ENCODE measurements around the gene NABP1. TPM values are rescaled to one million over a fixed set of nuclear protein-coding genes. Genes with fewer than 3 reads are reported as not detected.

The NABP1 gene
- polyA plus RNA-seq, 1 donor from 2014 or later, result 1.5 TPM

DNA sequence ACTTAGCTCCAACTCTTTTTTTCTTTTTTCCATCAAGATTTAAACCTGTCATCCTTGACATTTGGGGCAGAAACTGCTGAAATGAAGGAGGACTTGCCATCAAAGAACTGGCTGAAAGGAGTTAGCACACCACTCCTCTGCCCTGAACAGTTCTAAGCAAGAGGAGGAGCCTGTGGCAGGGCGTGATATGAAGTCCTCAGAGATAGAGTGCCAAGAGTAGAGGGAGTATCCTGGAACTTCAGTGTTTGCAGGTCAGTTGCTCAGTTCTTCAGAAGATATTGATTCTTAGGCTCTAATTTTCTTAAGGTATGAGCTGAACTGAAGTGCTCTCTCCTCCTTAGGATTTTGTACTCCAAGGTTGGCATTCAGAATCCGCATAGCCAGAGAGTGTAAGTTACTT, 15.2 kb downstream of the NABP1 start:
- Histone ChIP-seq H3K27me3 (ENCODE audit: insufficient read depth, low read depth, low read length) (no peaks in the 10 kb centered on the region), H3K36me3 (ENCODE audit: insufficient read depth, low read length) (no peaks in the 10 kb centered on the region), H3F3A (ENCODE audit: insufficient read depth, low read length, poor library complexity, severe bottlenecking) (no peaks in the 10 kb centered on the region), H2AFZ (ENCODE audit: low read depth, low read length) (no peak overlapping the region), H3K4me3 (ENCODE audit: low read length) (no peak overlapping the region), H3K9me3 (ENCODE audit: low read length) (no peaks in the 10 kb centered on the region), H3K9me2 (ENCODE audit: insufficient read depth, low read length) (no peaks in the 10 kb centered on the region), H4K20me1 (ENCODE audit: insufficient read depth) (no peaks in the 10 kb centered on the region), H3K9ac (ENCODE audit: low read length) (no peak overlapping the region), H3K4me2 (ENCODE audit: low read length) (no peak overlapping the region), H3K79me2 (replicated peaks; ENCODE audit: insufficient read depth, low read length) (no peaks in the 10 kb centered on the region), H3K27ac (ENCODE audit: low read length) (no peak overlapping the region)
- TF ChIP-seq, protein P1, sequence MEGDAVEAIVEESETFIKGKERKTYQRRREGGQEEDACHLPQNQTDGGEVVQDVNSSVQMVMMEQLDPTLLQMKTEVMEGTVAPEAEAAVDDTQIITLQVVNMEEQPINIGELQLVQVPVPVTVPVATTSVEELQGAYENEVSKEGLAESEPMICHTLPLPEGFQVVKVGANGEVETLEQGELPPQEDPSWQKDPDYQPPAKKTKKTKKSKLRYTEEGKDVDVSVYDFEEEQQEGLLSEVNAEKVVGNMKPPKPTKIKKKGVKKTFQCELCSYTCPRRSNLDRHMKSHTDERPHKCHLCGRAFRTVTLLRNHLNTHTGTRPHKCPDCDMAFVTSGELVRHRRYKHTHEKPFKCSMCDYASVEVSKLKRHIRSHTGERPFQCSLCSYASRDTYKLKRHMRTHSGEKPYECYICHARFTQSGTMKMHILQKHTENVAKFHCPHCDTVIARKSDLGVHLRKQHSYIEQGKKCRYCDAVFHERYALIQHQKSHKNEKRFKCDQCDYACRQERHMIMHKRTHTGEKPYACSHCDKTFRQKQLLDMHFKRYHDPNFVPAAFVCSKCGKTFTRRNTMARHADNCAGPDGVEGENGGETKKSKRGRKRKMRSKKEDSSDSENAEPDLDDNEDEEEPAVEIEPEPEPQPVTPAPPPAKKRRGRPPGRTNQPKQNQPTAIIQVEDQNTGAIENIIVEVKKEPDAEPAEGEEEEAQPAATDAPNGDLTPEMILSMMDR (IDR thresholded peaks at IDR 0.05; ENCODE audit: poor library complexity, severe bottlenecking), result no peak
- TF ChIP-seq RAD21 (conservative IDR thresholded peaks at IDR 0.05), result no peak
- no peak for TF ChIP-seq EP300 (conservative IDR thresholded peaks at IDR 0.05; ENCODE audit: poor library complexity, severe bottlenecking)
- TF ChIP-seq SMC3 (conservative IDR thresholded peaks at IDR 0.05; ENCODE audit: poor library complexity), result no peak
- TF ChIP-seq, protein P2, sequence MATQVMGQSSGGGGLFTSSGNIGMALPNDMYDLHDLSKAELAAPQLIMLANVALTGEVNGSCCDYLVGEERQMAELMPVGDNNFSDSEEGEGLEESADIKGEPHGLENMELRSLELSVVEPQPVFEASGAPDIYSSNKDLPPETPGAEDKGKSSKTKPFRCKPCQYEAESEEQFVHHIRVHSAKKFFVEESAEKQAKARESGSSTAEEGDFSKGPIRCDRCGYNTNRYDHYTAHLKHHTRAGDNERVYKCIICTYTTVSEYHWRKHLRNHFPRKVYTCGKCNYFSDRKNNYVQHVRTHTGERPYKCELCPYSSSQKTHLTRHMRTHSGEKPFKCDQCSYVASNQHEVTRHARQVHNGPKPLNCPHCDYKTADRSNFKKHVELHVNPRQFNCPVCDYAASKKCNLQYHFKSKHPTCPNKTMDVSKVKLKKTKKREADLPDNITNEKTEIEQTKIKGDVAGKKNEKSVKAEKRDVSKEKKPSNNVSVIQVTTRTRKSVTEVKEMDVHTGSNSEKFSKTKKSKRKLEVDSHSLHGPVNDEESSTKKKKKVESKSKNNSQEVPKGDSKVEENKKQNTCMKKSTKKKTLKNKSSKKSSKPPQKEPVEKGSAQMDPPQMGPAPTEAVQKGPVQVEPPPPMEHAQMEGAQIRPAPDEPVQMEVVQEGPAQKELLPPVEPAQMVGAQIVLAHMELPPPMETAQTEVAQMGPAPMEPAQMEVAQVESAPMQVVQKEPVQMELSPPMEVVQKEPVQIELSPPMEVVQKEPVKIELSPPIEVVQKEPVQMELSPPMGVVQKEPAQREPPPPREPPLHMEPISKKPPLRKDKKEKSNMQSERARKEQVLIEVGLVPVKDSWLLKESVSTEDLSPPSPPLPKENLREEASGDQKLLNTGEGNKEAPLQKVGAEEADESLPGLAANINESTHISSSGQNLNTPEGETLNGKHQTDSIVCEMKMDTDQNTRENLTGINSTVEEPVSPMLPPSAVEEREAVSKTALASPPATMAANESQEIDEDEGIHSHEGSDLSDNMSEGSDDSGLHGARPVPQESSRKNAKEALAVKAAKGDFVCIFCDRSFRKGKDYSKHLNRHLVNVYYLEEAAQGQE (IDR thresholded peaks at IDR 0.05; ENCODE audit: borderline replicate concordance), result no peak
- no peak for TF ChIP-seq EZH2 (IDR thresholded peaks at IDR 0.05; ENCODE audit: borderline replicate concordance, insufficient read depth, low read length, poor library complexity, severe bottlenecking)

DNA sequence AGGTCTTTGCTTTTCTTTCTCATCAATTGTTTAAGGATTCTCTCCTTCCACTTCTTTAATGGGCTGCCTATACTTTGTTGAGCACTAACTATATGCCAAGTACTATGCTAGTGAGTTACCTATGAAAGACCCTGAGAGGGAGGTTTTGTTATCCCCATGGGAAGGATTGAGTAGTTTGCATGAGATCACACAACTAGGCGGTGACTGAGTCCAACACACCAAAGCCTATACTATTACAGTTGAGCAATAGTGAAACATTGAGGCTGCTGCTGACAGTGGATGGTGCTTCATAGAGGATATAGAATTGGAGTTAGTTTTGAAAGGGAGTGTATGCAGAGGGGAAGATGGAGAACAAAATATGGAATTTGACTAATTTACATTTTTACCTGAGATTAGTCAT, 15.8 kb downstream of the NABP1 start:
- Histone ChIP-seq H3K27ac (ENCODE audit: low read length) (no peak overlapping the region), H4K20me1 (ENCODE audit: insufficient read depth) (no peaks in the 10 kb centered on the region), H3K4me3 (ENCODE audit: low read length) (no peak overlapping the region), H3K9me2 (ENCODE audit: insufficient read depth, low read length) (no peaks in the 10 kb centered on the region), H3F3A (ENCODE audit: insufficient read depth, low read length, poor library complexity, severe bottlenecking) (no peaks in the 10 kb centered on the region), H3K9me3 (ENCODE audit: low read length) (no peaks in the 10 kb centered on the region), H2AFZ (ENCODE audit: low read depth, low read length) (no peak overlapping the region), H3K9ac (ENCODE audit: low read length) (no peak overlapping the region), H3K79me2 (replicated peaks; ENCODE audit: insufficient read depth, low read length) (no peaks in the 10 kb centered on the region), H3K4me2 (ENCODE audit: low read length) (no peak overlapping the region), H3K36me3 (ENCODE audit: insufficient read depth, low read length) (no peaks in the 10 kb centered on the region), H3K27me3 (ENCODE audit: insufficient read depth, low read depth, low read length) (no peaks in the 10 kb centered on the region)
- no peak for TF ChIP-seq SMC3 (conservative IDR thresholded peaks at IDR 0.05; ENCODE audit: poor library complexity)
- TF ChIP-seq, protein P2 (IDR thresholded peaks at IDR 0.05; ENCODE audit: borderline replicate concordance), result no peak
- TF ChIP-seq, protein P1 (IDR thresholded peaks at IDR 0.05; ENCODE audit: poor library complexity, severe bottlenecking), result no peak
- no peak for TF ChIP-seq POLR2AphosphoS5 (IDR thresholded peaks at IDR 0.05)
- TF ChIP-seq EZH2 (IDR thresholded peaks at IDR 0.05; ENCODE audit: borderline replicate concordance, insufficient read depth, low read length, poor library complexity, severe bottlenecking), result no peak
- no peak for TF ChIP-seq MXI1 (conservative IDR thresholded peaks at IDR 0.05; ENCODE audit: poor library complexity, severe bottlenecking)
- no peak for TF ChIP-seq TAF1 (IDR thresholded peaks at IDR 0.05; ENCODE audit: low read depth)
- no peak for TF ChIP-seq RAD21 (conservative IDR thresholded peaks at IDR 0.05)
- TF ChIP-seq EP300 (conservative IDR thresholded peaks at IDR 0.05; ENCODE audit: poor library complexity, severe bottlenecking), result no peak

Data from neural cell (in vitro differentiated cells).